ENCODE measurements around the gene AIFM3. TPM values are rescaled to one million over a fixed set of nuclear protein-coding genes. Genes with fewer than 3 reads are reported as not detected.

Gene AIFM3
- total RNA-seq, 1 donor, result 0.72 TPM

- no peaks in the 10 kb centered on the region for H3K27me3 ChIP-seq (ENCODE audit: insufficient read depth, low read length)
- peaks cover 24% of the 10 kb centered on the region for H3K4me1 ChIP-seq (ENCODE audit: insufficient read depth, low read length)
- no peaks in the 10 kb centered on the region for H3K79me2 ChIP-seq (ENCODE audit: insufficient read depth, low read length)
- no peaks in the 10 kb centered on the region for H4K20me1 ChIP-seq (ENCODE audit: insufficient read depth, low read length)
- H3K36me3 ChIP-seq (ENCODE audit: insufficient read depth, low read length), result no peaks in the 10 kb centered on the region
- H2AFZ ChIP-seq (ENCODE audit: low read length), result no peak overlapping the region
- no peak overlapping the region for H3K4me3 ChIP-seq (ENCODE audit: insufficient read depth, low read length)
- DNase-seq (ENCODE audit: insufficient read length, low spot score, missing footprints), result no peak
- no peak overlapping the region for H3K27ac ChIP-seq (ENCODE audit: low read depth, low read length)
- TF ChIP-seq CTCF (IDR thresholded peaks at IDR 0.05; ENCODE audit: extremely low read depth, low read depth, low read length), result no peak
- no peaks in the 10 kb centered on the region for H3K9me3 ChIP-seq (ENCODE audit: low read depth, low read length)
- H3K4me2 ChIP-seq (ENCODE audit: insufficient read depth, low read length), result no peak overlapping the region
Measured at GRCh38 chr22:21018314-21018713, 51.3 kb downstream of the AIFM3 start.

- Histone ChIP-seq H3K9me3 (ENCODE audit: low read depth, low read length) (no peaks in the 10 kb centered on the region), H2AFZ (ENCODE audit: low read length) (no peak overlapping the region), H3K36me3 (ENCODE audit: insufficient read depth, low read length) (no peaks in the 10 kb centered on the region), H3K79me2 (ENCODE audit: insufficient read depth, low read length) (no peaks in the 10 kb centered on the region), H3K27me3 (ENCODE audit: insufficient read depth, low read length) (no peaks in the 10 kb centered on the region), H3K4me3 (ENCODE audit: insufficient read depth, low read length) (no peak overlapping the region), H3K4me2 (ENCODE audit: insufficient read depth, low read length) (no peak overlapping the region), H3K27ac (ENCODE audit: low read depth, low read length) (no peak overlapping the region), H4K20me1 (ENCODE audit: insufficient read depth, low read length) (no peaks in the 10 kb centered on the region), H3K4me1 (ENCODE audit: insufficient read depth, low read length) (no peaks in the 10 kb centered on the region)
- peak; percentile 49 for TF ChIP-seq CTCF (IDR thresholded peaks at IDR 0.05; ENCODE audit: extremely low read depth, low read depth, low read length)
- peak; percentile 68 for DNase-seq (ENCODE audit: insufficient read length, low spot score, missing footprints)
Measured at GRCh38 chr22:21020802-21021429, 53.9 kb downstream of the AIFM3 start.

- DNase-seq (ENCODE audit: insufficient read length, low spot score, missing footprints), result no peak
- no peaks in the 10 kb centered on the region for H3K79me2 ChIP-seq (ENCODE audit: insufficient read depth, low read length)
- H4K20me1 ChIP-seq (ENCODE audit: insufficient read depth, low read length), result no peaks in the 10 kb centered on the region
- no peak for TF ChIP-seq CTCF (IDR thresholded peaks at IDR 0.05; ENCODE audit: extremely low read depth, low read depth, low read length)
- no peak overlapping the region for H3K27ac ChIP-seq (ENCODE audit: low read depth, low read length)
- no peaks in the 10 kb centered on the region for H3K36me3 ChIP-seq (ENCODE audit: insufficient read depth, low read length)
- no peak overlapping the region for H3K4me2 ChIP-seq (ENCODE audit: insufficient read depth, low read length)
- H3K4me1 ChIP-seq (ENCODE audit: insufficient read depth, low read length), result peaks cover 6% of the 10 kb centered on the region
- no peaks in the 10 kb centered on the region for H3K9me3 ChIP-seq (ENCODE audit: low read depth, low read length)
- no peaks in the 10 kb centered on the region for H3K27me3 ChIP-seq (ENCODE audit: insufficient read depth, low read length)
- no peak overlapping the region for H2AFZ ChIP-seq (ENCODE audit: low read length)
- H3K4me3 ChIP-seq (ENCODE audit: insufficient read depth, low read length), result no peak overlapping the region
Measured at GRCh38 chr22:21022507-21022906, 55.5 kb downstream of the AIFM3 start.

- no peaks in the 10 kb centered on the region for H3K9me3 ChIP-seq (ENCODE audit: low read depth, low read length)
- H3K79me2 ChIP-seq (ENCODE audit: insufficient read depth, low read length), result no peaks in the 10 kb centered on the region
- no peaks in the 10 kb centered on the region for H4K20me1 ChIP-seq (ENCODE audit: insufficient read depth, low read length)
- peak; percentile 75 for DNase-seq (ENCODE audit: insufficient read length, low spot score, missing footprints)
- TF ChIP-seq CTCF (IDR thresholded peaks at IDR 0.05; ENCODE audit: extremely low read depth, low read depth, low read length), result no peak
- no peak overlapping the region for H3K4me2 ChIP-seq (ENCODE audit: insufficient read depth, low read length)
- H2AFZ ChIP-seq (ENCODE audit: low read length), result no peak overlapping the region
- H3K36me3 ChIP-seq (ENCODE audit: insufficient read depth, low read length), result no peaks in the 10 kb centered on the region
- H3K27ac ChIP-seq (ENCODE audit: low read depth, low read length), result no peak overlapping the region
- no peak overlapping the region for H3K4me3 ChIP-seq (ENCODE audit: insufficient read depth, low read length)
- peaks cover 8% of the 10 kb centered on the region for H3K4me1 ChIP-seq (ENCODE audit: insufficient read depth, low read length)
- H3K27me3 ChIP-seq (ENCODE audit: insufficient read depth, low read length), result no peaks in the 10 kb centered on the region
Measured at GRCh38 chr22:21022955-21023614, 56.0 kb downstream of the AIFM3 start.

Measured in osteoblast (primary cell).